ENCODE results near the gene C11orf91. TPM values are rescaled to one million over a fixed set of nuclear protein-coding genes. Genes with fewer than 3 reads are reported as not detected.

The C11orf91 gene
- total and polyA plus RNA-seq, 2 of the 8 experiments (the other 6 are each of a cell fraction or from before 2014, with no cell fraction given), result not detected

DNA sequence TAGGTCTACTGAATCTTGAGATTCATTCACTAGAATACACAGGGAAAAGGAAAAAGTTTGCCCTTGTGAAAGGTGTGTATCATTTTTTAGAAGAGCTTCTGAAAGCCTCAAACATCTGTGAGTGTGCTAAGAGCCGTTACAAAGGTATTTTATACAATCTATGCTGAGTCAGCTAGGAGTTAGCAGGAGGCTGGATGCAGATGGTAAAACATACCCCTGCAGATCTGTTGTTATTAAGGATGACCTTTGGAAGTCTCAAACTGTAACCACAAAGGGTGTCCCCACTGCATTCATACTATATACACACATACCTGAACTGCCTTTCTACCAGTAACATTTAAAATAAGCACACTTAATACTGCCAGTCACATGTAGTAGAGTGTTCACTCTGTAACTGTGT lies 8.4 kb upstream of the C11orf91 start:
- H3K4ac ChIP-seq (replicated peaks; ENCODE audit: insufficient read length, low read depth, low read length), result no peak overlapping the region
- H2BK120ac ChIP-seq (replicated peaks; ENCODE audit: low read depth, low read length), result no peak overlapping the region
- no peak overlapping the region for H2BK20ac ChIP-seq (ENCODE audit: low read length)
- no peak overlapping the region for H3K23ac ChIP-seq (ENCODE audit: insufficient read length)
- 79% methylated on average over 1 of the region's 1 CpG; no CpG with 5 or more reads in 1 of the 2 experiments for WGBS, 2 experiments (ENCODE audit: extremely low coverage in 1 of 2, insufficient coverage in 1 of 2, insufficient read length in 1 of 2, insufficient replicate concordance in 2 of 2, low coverage in 1 of 2, low lambda C conversion rate in 2 of 2, missing lambda C conversion rate in 1 of 2)
- H4K5ac ChIP-seq (ENCODE audit: insufficient read length, low read depth, low read length), result no peak overlapping the region
- peaks cover 0 to 3% (median 0%) of the 10 kb centered on the region in 4 experiments; a peak in 2 of 7 replicates for H3K4me1 ChIP-seq (replicated peaks in 1 of 4; ENCODE audit: control insufficient read depth in 3 of 4, insufficient read depth in 4 of 4, low read length in 3 of 4)
- H3K18ac ChIP-seq (ENCODE audit: extremely low read depth, low read length), result no peak overlapping the region
- H2BK5ac ChIP-seq (ENCODE audit: low read depth, low read length), result no peak overlapping the region
- no peaks in the 10 kb centered on the region for H3K79me1 ChIP-seq (ENCODE audit: low read depth, low read length)
- H4K91ac ChIP-seq (replicated peaks; ENCODE audit: insufficient read length, low read length), result no peak overlapping the region
- no peak for DNase-seq (ENCODE audit: low read depth in 1 of 2, low spot score in 2 of 2)
- no peak overlapping the region for H2AFZ ChIP-seq (ENCODE audit: low read length)
- H3K4me3 ChIP-seq (ENCODE audit: extremely low read depth in 1 of 4, insufficient read depth in 2 of 4, low read depth in 3 of 4, low read length in 4 of 4), result no peak overlapping the region
- no peak overlapping the region for H3K9ac ChIP-seq (replicated peaks in 1 of 4; ENCODE audit: extremely low read depth in 1 of 4, low read depth in 3 of 4, low read length in 3 of 4)
- no peak for FAIRE-seq
- no peak overlapping the region for H3K56ac ChIP-seq (replicated peaks; ENCODE audit: insufficient read length, low read depth, low read length)
- no peak overlapping the region for H2BK15ac ChIP-seq (ENCODE audit: low read length)
- H4K8ac ChIP-seq (ENCODE audit: extremely low read depth, insufficient read depth, low read length), result no peak overlapping the region
- H2AK5ac ChIP-seq (ENCODE audit: low read depth, low read length), result no peak overlapping the region
- ChIA-PET CTCF (ENCODE audit: partially characterized antibody) (interaction anchor here (0.9 to 1.5 kb wide), 2 partner anchors 121 to 303 kb away, joined by 3 to 5 read pairs; no protein-coding TSS in a partner anchor), POLR2A (ENCODE audit: partially characterized antibody) (interaction anchor here (0.7 to 2.3 kb wide), 2 partner anchors 8 to 226 kb away, joined by 3 to 4 read pairs; no protein-coding TSS in a partner anchor)
- no peak overlapping the region for H3K14ac ChIP-seq (ENCODE audit: insufficient read length)
- H3K27me3 ChIP-seq (replicated peaks in 1 of 4; ENCODE audit: control insufficient read depth in 3 of 4, extremely low read depth in 1 of 4, insufficient read depth in 3 of 4, low read length in 3 of 4), result no peaks in the 10 kb centered on the region
- no peak overlapping the region for H2BK12ac ChIP-seq (ENCODE audit: low read depth, low read length)
- no peaks in the 10 kb centered on the region for H3K79me2 ChIP-seq (ENCODE audit: control insufficient read depth in 1 of 2, insufficient read depth in 2 of 2, low read length in 2 of 2)
- H3K36me3 ChIP-seq (ENCODE audit: control insufficient read depth in 2 of 4, insufficient read depth in 4 of 4, low read length in 3 of 4), result peaks cover 6 to 21% (median 14%) of the 10 kb centered on the region in 4 experiments; a peak in 6 of 8 replicates
- TF ChIP-seq, protein P1, sequence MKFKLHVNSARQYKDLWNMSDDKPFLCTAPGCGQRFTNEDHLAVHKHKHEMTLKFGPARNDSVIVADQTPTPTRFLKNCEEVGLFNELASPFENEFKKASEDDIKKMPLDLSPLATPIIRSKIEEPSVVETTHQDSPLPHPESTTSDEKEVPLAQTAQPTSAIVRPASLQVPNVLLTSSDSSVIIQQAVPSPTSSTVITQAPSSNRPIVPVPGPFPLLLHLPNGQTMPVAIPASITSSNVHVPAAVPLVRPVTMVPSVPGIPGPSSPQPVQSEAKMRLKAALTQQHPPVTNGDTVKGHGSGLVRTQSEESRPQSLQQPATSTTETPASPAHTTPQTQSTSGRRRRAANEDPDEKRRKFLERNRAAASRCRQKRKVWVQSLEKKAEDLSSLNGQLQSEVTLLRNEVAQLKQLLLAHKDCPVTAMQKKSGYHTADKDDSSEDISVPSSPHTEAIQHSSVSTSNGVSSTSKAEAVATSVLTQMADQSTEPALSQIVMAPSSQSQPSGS (IDR thresholded peaks at IDR 0.05; ENCODE audit: low read length), result no peak
- no peak for TF ChIP-seq SP4 (IDR thresholded peaks at IDR 0.05; ENCODE audit: low read length)
- TF ChIP-seq CBX5 (IDR thresholded peaks at IDR 0.05; ENCODE audit: low read depth, low read length), result no peak
- TF ChIP-seq RNF2 (IDR thresholded peaks at IDR 0.05; ENCODE audit: borderline replicate concordance, low read depth, low read length, missing control alignments, poor library complexity, severe bottlenecking), result no peak
- TF ChIP-seq TCF12 (IDR thresholded peaks at IDR 0.05; ENCODE audit: low read depth, low read length), result no peak
- TF ChIP-seq BCL11A (IDR thresholded peaks at IDR 0.05; ENCODE audit: low read depth in 2 of 2, low read length in 2 of 2), result no peak
- TF ChIP-seq MAFK (IDR thresholded peaks at IDR 0.05; ENCODE audit: low read depth, low read length), result no peak
- no peak overlapping the region for H3K27ac ChIP-seq (ENCODE audit: low read depth, low read length)
- H3K4me2 ChIP-seq (ENCODE audit: insufficient read depth in 1 of 2, low read depth in 2 of 2, low read length in 2 of 2), result no peak overlapping the region
- H3K23me2 ChIP-seq (ENCODE audit: low read depth, low read length), result no peaks in the 10 kb centered on the region
- H3K9me3 ChIP-seq (ENCODE audit: insufficient read depth in 2 of 2, low read depth in 1 of 2, low read length in 1 of 2), result no peaks in the 10 kb centered on the region
- H4K20me1 ChIP-seq (replicated peaks in 1 of 2; ENCODE audit: control insufficient read depth in 1 of 2, insufficient read depth in 2 of 2, low read length in 2 of 2), result peaks cover 0 to 2% of the 10 kb centered on the region in 2 experiments

Data from H1 (cell line).